ENCODE results near the gene ACBD5. TPM values are rescaled to one million over a fixed set of nuclear protein-coding genes. Genes with fewer than 3 reads are reported as not detected.
"Not testable (repeated sequence)": the region's sequence is repeated elsewhere in the genome, so short reads cannot be mapped to it uniquely, and the experiment has no call there.

Gene ACBD5
- polyA plus RNA-seq, 4 donors, result 34.1 to 43.8 (median 41.2) TPM

DNA sequence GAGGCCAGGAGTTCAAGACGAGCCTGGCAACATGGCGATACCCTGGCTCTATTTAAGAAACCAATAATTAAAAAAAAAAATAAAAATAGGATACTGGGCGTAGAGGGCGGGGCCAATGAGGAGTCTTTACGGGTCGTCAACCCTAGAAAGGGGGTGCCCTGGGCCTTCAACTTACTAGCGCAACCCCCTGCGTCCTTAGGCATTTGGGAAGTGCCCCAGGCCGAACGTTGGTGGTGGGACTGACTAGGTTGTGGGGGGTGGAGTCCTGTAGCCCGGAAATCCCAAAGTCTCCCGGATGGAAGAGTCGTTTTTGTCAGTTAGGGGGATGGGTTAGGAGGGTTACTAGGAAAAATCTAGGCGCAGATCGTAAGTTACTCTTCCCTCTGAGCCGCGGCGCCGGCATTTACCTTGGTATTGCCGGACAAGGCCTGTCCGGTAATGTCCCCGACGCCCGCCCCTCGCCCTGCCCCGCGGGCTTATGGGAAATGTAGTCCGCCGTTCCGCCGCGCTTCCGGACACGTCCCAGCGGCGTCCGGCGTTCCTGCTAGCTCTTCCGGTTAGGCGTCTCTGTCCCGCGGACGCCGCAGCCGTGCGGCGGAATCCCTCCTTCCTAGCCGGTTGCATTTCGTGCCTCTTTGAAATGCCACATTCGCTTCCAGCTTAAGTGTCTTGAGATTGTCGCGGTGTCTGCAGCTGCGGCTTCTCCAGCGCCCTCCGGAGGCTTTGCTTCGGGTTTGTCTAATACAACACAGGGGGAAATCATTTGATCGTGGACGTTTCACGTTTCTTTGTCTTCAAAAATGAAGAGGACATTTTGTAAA is 1.3 kb upstream of the ACBD5 start:
- DNase-seq (ENCODE audit: low read depth in 4 of 4, low spot score in 3 of 4), result peak; percentile 88 to 90 (median 89)

- DNase-seq (ENCODE audit: low read depth in 4 of 4, low spot score in 3 of 4), result peak in 1 of 4 donors; percentile 29
Measured at GRCh38 chr10:27241010-27241651, 534 bp upstream of the ACBD5 start.

DNA sequence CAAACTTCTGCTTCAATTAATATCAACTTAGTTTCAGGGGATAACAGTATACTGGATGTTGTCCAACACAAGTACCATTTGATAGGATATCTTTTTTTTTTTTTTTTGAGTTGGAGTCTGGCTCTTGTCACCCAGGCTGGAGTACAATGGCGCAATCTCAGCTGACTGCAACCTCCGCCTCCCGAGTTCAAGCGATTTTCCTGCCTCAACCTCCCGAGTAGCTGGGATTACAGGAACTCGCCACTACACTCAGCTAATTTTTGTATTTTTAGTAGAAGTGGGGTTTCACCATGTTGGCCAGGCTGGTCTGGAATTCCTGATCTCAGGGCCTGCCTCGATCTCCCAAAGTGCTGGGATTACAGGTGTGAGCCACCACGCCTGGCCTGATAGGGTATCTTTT is 3.1 kb downstream of the ACBD5 start:
- not testable (repeated sequence) for DNase-seq (ENCODE audit: low read depth in 4 of 4, low spot score in 3 of 4)

DNA sequence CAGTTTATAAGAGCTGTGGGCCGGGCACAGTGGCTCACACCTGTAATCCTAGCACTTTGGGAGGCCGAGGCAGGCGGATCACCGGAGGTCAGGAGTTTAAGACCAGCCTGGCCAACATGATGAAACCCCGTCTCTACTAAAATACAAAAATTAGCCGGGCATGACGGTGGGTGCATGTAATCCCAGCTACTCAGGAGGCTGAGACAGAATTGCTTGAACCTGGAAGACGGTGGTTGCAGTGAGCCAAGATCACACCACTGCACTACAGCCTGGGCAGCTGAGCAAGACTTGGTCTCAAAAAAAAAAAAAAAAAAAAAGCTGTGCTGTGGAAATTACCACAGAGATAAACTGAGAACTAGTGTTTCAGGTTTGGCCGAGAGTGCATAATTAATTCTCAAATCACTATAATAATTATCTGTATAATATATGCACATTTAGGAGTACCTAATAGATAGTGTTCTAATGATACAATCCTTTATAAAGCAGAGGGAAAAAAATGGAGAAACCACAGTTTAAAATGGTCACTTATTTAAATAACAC is 3.9 kb downstream of the ACBD5 start:
- not testable (repeated sequence) for DNase-seq (ENCODE audit: low read depth in 4 of 4, low spot score in 3 of 4)

DNA sequence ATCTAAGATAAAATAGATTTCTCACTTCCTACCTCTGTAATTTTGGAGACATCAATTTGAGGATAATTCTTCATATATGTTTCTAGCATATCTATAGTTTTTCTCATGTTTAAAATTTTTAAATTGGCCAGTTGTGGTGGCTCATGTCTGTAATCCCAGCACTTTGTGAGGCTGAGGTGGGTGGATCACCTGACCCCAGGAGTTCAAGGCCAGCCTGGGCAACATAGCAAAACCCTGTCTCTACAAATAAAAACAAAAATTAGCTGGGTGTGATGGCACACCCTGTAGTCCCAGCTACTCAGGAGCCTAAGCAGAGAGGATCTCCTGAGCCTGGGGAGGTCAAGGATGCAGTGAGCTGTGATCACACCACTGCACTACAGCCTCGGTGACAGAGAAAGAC is 4.9 kb downstream of the ACBD5 start:
- no peak for DNase-seq (ENCODE audit: low read depth in 4 of 4, low spot score in 3 of 4)

- DNase-seq (ENCODE audit: low read depth in 4 of 4, low spot score in 3 of 4), result no peak
Measured at GRCh38 chr10:27230022-27230421, 10.6 kb downstream of the ACBD5 start.

DNA sequence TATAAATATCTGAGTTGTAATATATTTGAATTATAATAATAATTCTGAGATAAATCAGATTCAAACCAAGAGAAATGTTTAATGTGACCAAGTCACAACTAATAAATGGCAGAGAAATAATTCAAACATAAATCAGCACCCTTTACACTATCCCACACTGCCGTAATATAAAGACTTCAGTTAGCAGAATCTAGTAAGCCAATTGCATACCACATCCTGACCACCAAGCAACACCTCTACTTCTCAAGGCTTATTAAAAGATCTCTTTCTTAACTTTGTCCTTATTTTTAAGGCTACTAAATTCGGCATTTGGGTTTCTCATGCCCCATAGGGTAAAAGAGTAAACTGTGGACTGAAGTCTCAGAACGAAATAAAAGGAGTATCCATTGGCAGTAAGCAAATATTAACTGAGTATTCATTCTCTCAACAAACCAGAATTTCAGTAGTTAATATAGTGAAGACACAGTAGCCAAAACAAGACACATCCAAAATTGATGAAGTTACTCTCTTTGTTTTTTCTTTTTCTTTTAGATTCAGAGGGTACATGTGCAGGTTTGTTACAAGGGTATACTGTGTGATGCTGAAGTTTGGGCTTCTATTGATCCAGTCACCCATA is 14.8 kb downstream of the ACBD5 start:
- DNase-seq (ENCODE audit: low read depth in 4 of 4, low spot score in 3 of 4), result no peak

DNA sequence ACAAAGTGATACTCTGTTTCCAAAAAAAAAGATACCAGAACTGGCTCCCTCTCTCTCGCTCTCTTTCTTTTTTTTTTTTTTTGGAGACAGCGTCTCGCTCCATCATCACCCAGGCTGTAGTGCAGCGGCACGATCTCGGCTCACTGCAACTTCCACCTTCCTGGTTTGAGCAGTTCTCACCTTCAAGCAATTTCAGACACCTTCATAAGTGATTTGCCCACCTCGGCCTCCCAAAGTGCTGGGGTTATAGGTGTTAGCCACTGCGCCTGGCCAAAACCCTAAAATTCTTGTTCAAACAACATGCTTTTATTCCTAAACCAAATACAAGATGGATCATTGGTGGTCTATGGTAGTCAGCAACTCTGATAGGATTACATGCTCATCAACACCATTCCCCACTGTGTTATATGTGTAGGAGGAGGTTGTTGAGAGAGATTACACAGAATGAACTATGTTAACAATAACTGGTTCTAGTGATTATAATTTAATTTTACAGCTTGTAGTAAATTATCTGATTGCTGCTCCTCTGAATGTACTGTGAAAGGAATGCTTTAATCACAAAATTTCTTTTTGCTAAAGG is 15.5 kb downstream of the ACBD5 start:
- DNase-seq (ENCODE audit: low read depth in 4 of 4, low spot score in 3 of 4), result no peak

- DNase-seq (ENCODE audit: low read depth in 4 of 4, low spot score in 3 of 4), result no peak
Measured at GRCh38 chr10:27223964-27224363, 16.6 kb downstream of the ACBD5 start.

DNA sequence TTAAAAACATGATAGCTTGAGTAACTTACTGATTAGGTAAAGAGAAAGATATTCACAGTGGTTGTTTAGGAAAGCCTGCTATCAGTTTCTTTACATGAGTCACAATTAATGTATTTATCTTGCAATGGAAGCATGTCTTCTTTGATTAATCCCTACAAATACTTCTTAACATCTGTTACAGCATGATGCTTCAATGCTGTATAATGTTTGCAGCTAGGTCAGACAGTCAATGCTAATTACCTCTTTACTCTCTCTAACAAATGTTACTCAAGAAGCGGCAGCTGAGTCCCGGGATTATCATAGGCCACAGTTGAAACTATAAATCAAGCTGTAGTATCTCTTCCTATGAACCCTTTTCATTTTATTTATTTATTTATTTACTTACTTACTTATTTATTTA is 33.2 kb downstream of the ACBD5 start:
- DNase-seq (ENCODE audit: low read depth in 4 of 4, low spot score in 3 of 4), result no peak

DNA sequence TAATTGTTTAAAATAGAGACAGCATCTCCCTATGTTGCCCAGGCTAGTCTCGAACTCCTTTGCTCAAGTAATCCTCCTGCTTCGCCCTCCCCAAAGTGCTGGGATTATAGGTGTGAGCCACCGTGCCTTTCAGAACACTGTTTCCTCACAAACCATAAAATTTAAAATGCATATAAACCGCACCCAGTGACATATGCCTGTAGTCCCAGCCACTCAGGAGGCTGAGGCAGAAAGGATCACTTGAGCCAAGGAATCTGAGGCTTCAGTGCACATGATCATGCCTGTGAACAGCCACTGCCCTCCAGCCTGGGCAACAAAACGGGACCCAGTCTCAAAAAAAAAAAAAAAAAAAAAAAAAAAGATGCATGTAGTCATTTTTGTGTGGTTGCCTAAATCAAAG is 36.8 kb downstream of the ACBD5 start:
- DNase-seq (ENCODE audit: low read depth in 4 of 4, low spot score in 3 of 4), result no peak

DNA sequence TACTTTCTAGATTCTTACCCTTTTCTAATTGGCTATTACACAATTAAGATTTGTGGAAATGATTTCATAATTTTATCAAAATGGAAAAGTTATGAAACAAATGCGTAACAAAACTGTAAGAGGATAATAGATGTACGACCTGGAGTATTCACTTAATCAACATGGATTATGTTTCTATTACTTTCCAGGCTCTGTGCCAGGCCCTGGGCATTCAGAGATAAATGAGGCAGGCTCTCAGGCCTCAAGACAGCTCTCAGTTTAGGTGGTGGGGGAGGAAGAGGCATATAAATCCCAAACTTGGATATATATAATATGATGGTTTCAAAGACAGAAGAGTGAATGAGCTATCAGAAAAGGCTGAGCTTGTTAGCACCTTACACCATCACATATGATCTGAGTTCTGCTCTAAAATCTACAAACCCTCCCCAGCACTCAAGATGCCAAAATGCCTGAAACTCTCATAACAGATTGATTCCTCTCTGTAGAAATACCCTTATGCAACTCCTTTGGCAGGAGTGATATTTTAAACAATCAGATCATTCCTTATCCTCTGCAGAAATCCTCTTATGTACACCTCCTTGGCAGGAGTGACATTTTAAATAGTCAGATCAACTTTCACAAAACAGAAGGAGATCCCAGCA is 42.5 kb downstream of the ACBD5 start:
- no peak for DNase-seq (ENCODE audit: low read depth in 4 of 4, low spot score in 3 of 4)

GRCh38 chr10:27192284-27192683 is 48.3 kb downstream of the ACBD5 start:
- DNase-seq (ENCODE audit: low read depth in 4 of 4, low spot score in 3 of 4), result no peak

DNA sequence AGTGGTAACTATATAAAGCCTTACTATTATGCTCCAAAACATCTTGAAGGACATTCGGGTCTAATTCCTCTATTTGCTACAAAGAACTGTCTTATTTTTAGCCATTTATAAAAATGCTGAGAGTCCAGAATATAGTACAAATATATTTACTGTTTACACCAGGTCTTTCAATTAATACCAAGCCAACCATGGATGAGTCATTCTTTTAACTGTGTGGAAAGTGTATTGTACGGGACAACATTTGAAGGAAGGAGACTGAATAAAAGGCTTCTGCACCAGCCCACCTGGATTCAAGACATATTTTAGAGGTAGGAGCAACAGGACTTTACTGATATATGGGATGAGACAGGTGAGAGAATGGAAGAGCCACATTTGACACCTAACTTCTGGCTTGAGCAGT is 50.1 kb downstream of the ACBD5 start:
- no peak for DNase-seq (ENCODE audit: low read depth in 4 of 4, low spot score in 3 of 4)

GRCh38 chr10:27188897-27189296 is 51.7 kb downstream of the ACBD5 start:
- no peak for DNase-seq (ENCODE audit: low read depth in 4 of 4, low spot score in 3 of 4)

- no peak for DNase-seq (ENCODE audit: low read depth in 4 of 4, low spot score in 3 of 4)
Measured at GRCh38 chr10:27188259-27188658, 52.3 kb downstream of the ACBD5 start.

DNA sequence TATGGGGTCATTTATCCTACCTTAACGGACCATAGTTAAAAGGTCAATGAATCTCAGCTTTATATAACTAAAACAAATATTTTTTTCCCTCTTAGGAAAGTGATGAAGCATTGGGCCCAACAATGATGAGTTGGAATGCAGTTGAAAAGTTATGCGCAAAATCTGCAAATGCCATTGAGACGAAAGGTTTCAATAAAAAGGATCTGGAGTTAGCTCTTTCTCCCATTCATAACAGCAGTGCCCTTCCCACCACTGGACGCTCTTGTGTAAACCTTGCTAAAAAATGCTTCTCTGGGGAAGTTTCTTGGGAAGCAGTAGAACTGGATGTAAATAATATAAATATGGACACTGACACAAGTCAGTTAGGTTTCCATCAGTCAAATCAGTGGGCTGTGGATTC is 70.7 kb downstream of the ACBD5 start:
- DNase-seq (ENCODE audit: low read depth in 4 of 4, low spot score in 3 of 4), result no peak

DNA sequence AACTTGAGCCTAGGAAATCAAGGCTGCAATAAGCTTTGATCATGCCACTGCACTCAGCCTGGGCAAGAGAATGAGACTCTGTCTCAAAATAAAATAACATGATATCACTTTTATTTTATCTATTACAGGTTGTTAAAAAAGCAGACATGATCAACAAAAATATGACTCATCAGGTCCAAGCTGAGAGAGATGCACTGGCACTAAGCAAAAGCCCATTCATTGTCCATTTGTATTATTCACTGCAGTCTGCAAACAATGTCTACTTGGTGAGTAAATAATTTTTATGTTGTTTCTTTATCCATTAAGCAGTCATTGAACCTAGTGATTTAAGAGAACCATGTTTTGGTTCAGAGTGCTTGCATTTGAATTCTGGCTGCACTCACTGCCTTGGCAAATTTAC is 82.2 kb downstream of the ACBD5 start:
- no peak for DNase-seq (ENCODE audit: low read depth in 4 of 4, low spot score in 3 of 4)

GRCh38 chr10:27157150-27157549 is 83.4 kb downstream of the ACBD5 start:
- DNase-seq (ENCODE audit: low read depth in 4 of 4, low spot score in 3 of 4), result no peak

- not testable (repeated sequence) for DNase-seq (ENCODE audit: low read depth in 4 of 4, low spot score in 3 of 4)
Measured at GRCh38 chr10:27156566-27156965, 84.0 kb downstream of the ACBD5 start.
